HuH-7.5 (cell line): Measurements from ENCODE around the gene SPECC1.
"Not testable (repeated sequence)": the region's sequence is repeated elsewhere in the genome, so short reads cannot be mapped to it uniquely, and the experiment has no call there.

Source experiments
- DNase-seq: peaks from one replicate; pipeline ENCODE4 v3.0.0; 2011; ENCODE audit warnings: low spot score

SPECC1 gene

GRCh38 chr17:20208717-20209116 is 199.6 kb downstream of the SPECC1 start:
- no peak for DNase-seq

DNA sequence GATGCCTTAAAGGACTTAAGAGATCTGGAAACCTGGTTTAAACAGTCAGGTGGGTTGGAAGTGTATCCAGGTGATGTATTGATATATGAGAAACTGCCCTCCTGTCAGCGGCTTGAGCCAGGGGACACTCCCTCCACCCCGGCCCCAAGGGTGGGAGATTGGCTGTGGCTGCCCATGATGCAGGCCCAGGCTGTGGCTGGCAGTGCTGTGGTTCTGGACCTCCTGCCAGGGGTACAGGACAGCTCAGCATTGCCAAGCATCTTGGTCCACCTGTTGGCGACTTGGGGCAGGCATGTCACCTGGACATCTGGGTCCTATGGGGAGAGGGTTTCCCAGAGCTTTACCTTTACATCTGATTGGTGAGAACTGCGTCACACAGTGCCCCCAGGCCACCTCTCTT is 201.0 kb downstream of the SPECC1 start:
- DNase-seq = no peak

DNA sequence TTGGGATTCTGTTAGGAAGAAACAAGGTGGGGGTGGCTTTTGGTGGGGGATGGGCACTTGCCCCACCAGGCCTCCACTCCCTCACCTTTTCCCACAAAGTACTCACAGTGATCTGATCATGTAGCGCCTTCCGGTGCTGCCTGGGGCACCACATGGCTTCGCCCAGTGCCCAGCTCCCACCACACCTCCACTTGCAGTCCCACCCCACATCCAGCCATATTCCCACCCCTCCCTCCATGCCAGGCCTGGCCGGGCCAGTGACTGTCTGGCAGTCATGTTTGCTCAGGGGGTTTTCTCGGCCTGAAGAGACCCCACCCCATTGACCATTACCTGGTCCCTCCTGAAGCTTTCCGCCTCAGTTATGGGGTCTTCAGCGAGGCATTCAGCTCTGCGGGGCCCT is 201.5 kb downstream of the SPECC1 start:
- DNase-seq = no peak

- no peak for DNase-seq
Measured at GRCh38 chr17:20211246-20211645, 202.1 kb downstream of the SPECC1 start.

- DNase-seq = no peak
Measured at GRCh38 chr17:20213449-20213848, 204.3 kb downstream of the SPECC1 start.

- DNase-seq = no peak
Measured at GRCh38 chr17:20214794-20215193, 205.6 kb downstream of the SPECC1 start.

DNA sequence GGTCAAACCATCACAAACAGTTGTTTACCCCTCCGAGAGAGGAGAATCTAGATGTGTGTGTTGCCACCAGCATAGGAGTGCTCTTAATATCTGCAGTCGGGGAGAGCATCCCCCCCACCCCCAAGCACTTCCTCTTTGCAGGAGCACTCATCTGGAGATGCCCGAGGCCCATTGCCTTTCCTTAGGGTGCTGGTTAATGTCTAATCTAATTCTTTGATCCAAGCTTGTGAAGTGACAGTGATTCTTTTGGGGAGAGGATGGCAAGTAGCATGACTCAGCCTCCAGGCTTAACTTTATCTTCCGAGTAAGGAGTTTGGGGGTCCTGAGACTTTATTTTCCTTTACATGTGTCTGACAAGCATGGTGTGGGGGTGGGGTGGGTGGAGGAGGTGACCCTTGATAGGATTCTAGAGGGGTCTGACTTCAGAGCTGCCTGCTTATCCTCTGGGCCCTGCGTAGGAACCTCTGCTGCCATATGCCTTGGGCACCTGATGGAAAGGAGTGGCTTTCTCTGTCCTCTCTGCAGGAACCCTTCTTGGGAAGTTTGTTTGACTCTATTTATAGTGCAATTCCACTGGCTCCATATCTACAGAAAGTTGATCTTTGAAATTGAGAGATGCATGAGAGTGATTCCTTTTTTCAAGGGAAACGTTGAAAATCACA is 207.1 kb downstream of the SPECC1 start:
- DNase-seq = no peak

- no peak for DNase-seq
Measured at GRCh38 chr17:20216853-20217252, 207.7 kb downstream of the SPECC1 start.

- DNase-seq = no peak
Measured at GRCh38 chr17:20217677-20218076, 208.5 kb downstream of the SPECC1 start.

GRCh38 chr17:20218272-20218671 is 209.1 kb downstream of the SPECC1 start:
- no peak for DNase-seq

DNA sequence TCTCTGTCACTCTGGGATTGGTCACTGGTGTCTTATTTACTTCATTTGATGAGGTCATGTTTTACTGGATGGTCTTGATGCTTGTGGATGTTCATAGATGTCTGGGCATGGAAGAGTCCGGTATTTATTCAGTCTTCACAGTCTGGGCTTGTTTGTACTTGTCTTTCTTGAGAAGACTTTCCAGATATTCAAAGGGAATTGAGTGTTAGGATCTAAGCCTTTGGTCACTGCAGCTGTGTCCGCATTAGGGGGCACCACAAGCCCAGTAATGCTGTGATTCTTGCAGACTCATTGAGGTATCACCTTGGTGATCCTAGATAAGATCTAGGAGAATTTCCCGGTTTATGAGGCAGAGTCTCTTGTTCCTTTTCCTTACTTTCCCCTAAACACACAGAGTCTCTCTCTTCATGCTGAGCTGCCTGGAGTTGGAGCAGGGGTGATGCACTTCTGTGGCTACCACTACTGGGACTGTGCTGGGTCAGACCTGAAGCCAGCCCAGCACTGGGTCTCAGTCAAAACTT is 214.7 kb downstream of the SPECC1 start:
- no peak for DNase-seq

- DNase-seq = no peak
Measured at GRCh38 chr17:20224379-20224778, 215.2 kb downstream of the SPECC1 start.

DNA sequence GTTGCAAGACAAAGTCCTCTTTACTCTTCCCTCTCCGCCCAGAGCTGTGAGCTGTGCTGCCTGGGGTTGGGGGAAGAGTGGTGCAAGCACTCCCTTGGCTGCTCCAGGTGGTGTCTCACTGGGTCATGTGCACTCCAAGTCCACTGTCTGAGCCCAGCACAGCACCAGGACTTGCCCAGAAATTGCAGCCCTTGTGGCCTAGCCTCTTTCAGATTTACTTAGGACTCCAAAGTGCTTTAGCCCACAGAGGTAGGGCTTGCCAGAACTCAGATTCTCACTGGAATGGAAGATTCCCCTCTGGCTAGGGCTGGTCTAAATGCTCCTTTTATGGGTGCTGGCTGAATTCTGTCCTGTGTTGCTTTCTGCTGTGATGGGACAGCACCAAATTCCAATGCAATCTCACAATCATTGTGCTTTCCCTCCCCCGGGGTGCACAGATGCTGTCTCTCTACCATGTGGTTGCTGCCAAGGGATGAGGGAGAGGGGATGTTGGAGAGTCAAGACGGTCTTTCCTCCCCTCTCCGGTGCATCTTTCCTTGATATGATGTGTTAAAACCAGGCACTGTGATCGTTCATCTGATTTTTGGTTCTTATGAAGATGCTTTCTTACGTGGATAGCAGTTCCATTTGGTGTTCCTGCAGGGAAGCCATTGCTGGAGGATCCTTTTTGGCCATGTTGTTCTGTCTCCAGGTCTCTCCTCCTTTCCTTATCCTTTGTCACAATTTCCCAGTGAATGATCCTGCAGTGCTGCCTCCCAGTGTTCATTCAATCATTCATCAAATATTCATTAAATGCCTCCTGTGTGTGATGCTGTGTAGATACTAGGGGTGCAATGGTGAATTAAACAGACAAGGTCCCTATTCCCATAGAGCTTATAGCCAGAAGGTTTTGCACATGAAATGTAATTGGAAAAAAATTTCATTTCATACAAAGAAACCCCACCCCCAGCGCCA is 216.3 kb downstream of the SPECC1 start:
- no peak for DNase-seq

GRCh38 chr17:20226814-20227482 is 217.8 kb downstream of the SPECC1 start:
- DNase-seq = peak; percentile 32

DNA sequence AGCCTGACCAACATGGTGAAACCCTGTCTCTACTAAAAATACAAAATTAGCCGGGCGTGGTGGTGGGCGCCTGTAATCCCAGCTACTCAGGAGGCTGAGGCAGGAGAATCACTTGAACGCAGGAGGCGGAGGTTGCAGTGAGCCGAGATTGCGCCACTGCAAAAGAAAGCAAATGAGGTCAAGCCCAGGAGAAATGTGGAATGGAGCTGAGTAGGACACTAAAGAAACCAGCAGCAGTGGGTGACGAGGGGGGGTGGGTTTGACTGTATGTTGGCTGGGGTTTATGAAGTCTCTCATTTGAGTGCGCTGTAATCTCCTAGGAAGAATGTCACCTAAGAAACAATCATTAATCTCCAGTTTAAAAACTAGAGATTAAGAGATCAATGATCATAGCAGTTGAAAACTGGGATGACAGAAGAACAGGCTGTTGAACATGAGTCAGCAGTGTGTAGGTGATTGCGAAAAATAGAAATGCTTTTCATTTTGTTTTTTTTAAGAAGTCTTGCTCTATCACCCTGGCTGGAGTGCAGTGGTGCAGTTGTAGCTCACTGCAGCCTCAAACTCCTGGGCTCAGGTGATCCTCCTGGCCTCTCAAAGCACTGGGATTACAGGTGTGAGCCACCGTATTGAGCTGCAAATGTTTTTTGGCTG is 218.7 kb downstream of the SPECC1 start:
- DNase-seq = not testable (repeated sequence)

DNA sequence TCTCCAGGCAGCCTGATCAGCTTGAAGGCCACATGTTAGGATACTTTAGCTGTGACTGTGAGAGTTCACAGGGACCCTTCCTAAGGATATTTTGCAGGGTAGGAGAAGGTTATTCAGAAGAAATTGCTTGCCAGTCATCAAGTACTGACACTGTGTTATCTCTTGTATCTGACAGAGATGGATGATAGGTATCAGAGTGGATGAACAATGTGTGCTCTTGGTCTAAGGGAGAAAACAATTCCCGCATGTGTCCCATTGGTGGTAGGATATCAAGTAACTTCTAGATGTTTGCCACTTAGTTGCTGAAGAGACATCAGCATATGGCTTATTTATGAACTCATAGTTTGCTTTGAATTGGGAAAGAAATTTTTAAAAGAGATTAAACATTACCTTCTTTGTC is 219.3 kb downstream of the SPECC1 start:
- no peak for DNase-seq

GRCh38 chr17:20228860-20229259 is 219.7 kb downstream of the SPECC1 start:
- no peak for DNase-seq

DNA sequence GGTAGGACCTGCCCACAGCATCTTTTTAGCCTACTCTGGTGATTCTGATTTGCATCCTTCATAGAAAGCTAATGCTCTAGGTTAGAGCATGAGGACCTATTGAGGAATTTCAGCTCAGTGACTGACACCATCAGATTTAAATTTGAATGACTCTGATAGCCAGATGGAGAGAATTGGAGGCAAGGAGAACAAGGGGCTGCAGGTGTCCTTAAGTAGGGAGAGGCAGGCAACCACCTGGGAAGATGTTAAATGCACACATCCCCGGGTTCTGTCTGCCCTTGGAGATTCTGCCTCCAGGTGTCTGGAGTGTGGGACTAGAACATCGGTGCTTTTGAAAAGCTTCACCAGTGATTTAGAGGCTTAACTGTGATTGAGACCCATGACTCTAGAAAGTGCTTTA is 221.8 kb downstream of the SPECC1 start:
- no peak for DNase-seq

GRCh38 chr17:20232611-20233010 is 223.5 kb downstream of the SPECC1 start:
- no peak for DNase-seq

GRCh38 chr17:20234276-20234675 is 225.1 kb downstream of the SPECC1 start:
- DNase-seq = no peak

GRCh38 chr17:20235747-20236146 is 226.6 kb downstream of the SPECC1 start:
- DNase-seq = no peak
